T follicular helper cell (primary cell): ENCODE results near the gene TRPM8.
"Not testable (repeated sequence)": the region's sequence is repeated elsewhere in the genome, so short reads cannot be mapped to it uniquely, and the experiment has no call there.

Experiments used
- DNase-seq: peaks from one replicate; pipeline ENCODE4 v3.0.0-alpha.2; 2020; ENCODE audit warnings: low read depth

The TRPM8 gene

GRCh38 chr2:233936089-233936488, 18.9 kb downstream of the TRPM8 start:
- no peak for DNase-seq

DNA sequence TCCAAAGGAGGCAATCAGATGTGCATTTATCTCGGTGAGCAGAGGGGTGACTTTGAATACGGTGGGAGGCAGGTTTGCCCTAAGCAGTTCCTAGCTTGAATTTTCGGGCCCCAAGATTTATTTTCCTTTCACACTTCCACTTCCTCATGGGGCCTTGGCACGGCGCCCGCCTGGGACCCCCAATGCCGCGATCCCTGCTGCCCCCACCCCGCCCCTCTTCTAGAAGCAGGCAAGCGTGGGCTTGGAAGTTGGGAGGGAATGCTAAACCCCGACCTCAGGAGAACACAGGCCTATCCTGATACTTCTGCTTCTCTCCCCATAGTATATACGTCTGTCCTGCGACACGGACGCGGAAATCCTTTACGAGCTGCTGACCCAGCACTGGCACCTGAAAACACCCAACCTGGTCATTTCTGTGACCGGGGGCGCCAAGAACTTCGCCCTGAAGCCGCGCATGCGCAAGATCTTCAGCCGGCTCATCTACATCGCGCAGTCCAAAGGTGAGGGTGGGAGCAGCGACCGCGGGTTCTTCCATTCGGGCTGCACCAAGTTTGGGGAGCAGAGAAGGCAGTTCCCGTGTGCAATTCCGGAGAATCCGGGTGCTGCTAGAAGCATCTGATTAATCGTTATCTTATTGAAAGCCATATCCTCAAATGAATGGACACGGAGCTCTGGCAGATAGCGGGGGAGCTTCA, 21.6 kb downstream of the TRPM8 start:
- no peak for DNase-seq

DNA sequence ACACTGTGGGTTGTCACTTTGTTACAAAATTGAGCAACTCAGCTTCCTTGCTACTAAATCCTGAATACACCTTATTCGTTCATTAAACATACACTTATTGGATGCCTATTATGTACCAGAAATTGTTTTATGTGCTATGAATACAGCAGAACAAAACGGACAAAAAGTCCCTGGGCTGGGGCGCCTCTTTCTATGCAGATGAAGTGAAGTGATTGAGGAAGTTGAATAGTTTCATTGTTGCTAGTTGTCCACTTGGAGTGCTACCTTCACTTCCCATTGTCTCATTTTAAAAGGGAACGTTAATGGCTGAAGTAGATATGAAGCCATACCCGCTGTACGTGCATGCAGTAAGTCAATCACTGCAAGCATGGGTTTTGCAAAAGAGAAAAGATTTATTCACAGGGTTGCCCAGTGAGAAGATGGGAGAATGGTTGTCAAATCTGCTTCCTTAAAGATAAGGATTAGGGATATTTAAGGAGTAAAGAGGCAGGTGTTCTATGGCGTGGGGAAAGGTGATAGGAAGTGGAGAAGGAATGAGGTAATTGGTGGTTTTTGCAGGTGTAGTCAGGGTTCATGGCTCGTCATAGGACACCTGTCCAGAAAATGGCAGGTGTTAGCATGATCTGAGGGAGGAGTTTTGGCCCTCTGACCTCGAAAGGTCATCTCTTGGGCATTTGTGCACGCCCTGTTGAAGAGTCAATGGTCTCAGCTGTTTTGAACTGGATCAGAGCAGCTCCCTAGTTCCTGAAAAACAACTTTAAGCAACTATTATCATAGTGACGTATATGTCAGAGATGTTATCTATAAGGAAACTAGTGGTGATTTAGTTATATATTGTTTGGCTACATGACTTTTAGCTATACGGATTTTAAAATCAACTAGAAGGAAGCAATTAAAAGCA, 23.5 kb downstream of the TRPM8 start:
- no peak for DNase-seq

GRCh38 chr2:233942731-233943130, 25.6 kb downstream of the TRPM8 start:
- no peak for DNase-seq

DNA sequence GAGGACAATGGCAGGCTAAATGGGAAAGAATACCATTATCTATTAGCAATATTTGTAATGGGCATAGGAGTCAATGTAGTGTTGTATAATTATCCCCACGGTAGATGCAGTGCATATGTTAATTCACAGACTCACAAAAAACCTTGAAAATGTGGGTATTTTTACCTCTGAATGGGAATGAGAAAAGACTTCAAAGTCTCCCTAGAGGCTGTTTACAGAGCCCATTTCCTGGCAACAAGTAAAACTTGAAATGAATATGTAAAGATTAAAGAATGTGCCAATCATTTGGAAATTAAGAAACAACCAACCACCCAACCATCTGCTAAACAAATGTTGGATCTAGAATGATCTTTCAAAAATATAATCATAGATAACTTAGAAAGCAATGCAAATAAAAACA, 27.1 kb downstream of the TRPM8 start:
- DNase-seq = no peak

DNA sequence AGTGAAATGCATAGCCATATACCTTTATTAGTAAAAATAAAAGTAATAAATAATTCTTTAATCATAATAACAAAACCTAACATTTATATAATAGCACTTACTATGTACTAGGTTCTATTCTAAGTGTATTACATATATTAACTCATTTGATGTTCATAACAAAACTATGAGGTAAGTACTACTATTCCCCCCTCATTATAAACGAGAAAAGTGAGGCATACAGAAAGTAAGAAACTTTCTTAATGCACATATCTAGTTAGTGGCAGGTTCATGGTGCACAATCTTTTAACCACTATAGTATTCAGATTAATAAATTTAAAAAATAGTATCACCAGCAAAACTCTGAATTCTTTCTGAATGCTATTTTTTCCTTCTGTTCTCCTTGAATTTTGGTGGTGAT, 27.5 kb downstream of the TRPM8 start:
- no peak for DNase-seq

DNA sequence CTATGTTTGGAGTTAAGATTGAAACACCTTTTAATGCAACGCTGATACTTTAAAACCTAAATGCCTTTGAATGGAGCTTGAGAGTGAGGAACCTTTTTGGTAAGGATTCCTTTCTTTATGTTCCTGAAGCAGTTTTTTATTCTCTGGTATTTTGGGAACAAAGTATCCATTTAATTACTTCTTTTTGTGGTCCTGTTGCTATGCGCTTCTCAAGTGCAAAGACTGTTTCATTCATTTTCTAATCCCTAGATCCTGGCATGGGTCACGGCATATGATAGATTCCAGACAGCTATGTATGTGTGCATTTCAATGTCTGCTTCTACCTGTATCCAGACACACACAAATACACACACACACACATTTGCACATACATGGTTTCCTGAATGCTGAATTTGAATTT, 28.0 kb downstream of the TRPM8 start:
- DNase-seq = no peak

DNA sequence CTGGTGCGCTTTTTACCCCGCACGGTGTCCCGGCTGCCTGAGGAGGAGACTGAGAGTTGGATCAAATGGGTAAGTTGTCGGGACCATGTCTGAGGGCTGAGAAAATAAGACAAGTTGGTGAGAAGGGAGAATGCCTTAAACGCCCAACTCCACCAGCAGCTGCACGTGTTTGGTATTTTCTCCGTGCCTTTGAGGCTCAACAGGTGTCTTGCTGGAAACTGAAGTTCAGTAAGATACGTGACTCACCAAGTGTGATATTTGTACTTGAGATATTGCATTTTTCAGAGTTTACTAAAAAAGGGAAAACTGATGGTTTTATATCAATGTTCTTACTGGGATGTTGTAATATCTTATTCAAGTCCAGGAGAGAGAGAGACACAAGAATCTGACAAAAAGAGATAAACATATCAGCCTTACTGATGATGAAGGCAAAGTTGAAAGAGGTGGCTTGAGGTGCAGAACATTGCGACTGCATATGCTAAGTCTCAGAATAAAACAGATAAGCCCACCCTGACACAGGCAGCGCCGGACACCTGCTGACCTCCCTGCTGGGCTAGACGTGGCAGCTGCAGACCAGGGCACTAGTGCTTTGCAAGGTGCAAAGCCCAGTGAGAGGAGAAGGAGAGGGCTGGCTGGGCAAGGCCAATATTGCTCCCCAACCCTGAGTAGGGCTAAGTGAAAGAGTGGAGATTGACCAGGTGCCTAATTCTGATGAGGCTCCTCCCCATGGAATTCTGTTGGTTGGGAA, 33.1 kb downstream of the TRPM8 start:
- no peak for DNase-seq

DNA sequence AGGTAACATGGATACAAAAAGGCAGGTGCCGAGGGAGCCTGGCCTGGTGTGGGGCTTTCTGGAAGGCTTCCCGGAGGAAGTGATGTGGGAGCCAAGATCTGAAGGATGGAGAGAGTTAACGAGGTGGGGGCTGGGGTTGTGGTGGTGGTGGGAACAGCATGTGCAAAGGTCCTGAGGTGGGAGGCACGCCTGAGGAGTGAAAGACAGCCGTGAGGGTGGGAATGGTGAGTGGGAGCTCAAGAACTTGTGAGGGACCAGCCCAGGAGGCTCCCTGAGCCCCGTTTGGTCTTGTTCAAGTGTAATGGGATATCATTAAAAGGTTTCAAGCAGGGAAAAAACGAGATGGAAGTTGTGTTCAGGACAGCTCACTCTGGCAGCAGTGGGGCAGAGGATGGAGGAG, 35.2 kb downstream of the TRPM8 start:
- no peak for DNase-seq

GRCh38 chr2:233953087-233953801, 36.1 kb downstream of the TRPM8 start:
- DNase-seq = no peak

GRCh38 chr2:233960203-233960602, 43.0 kb downstream of the TRPM8 start:
- DNase-seq = no peak

DNA sequence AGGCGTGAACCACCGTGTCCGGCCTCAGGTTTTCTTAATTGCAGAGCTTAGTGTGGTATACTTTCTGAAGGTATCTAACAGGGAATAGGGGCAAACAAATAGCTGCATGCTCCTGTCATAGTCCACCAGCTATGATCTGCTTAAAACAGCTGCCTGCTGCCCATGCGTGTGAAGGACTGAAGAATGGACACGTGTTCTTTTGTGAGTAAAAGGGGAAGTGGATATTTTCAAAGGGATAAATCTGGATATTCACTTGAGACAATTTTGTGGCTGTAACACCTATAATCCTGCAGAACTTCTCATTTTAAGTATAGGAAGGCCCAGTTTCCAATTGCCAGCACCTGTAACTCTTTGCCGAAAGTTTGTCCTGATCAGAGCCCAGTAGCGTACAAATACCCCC, 44.7 kb downstream of the TRPM8 start:
- DNase-seq = no peak

GRCh38 chr2:233964581-233964980, 47.4 kb downstream of the TRPM8 start:
- no peak for DNase-seq

DNA sequence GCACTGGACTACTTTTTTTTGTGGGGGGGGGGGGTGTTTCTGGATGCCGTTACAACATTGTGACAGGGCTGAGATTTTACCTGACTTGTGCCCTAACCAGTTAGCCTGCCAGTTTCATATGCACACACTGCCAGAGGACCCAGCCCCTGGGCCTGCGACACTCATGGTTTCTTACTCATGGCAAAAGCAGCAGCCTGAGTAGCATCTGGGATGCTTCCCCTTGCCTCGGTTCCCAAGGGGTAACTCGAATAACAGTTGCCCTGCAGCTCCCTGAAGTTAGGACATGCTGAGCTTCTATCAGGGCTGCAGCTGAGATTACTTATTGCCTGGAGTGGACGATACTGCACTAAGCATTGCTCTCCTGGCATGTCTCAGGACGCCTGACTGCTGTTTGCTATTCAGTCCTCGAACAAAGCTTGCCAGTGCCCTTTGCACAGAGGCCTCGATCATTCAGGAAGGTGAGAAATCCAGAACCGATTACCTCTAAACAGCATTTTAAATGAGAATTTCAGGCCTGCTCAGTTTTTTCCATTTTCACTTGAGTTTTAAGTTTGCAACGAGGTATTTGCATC, 47.9 kb downstream of the TRPM8 start:
- no peak for DNase-seq

DNA sequence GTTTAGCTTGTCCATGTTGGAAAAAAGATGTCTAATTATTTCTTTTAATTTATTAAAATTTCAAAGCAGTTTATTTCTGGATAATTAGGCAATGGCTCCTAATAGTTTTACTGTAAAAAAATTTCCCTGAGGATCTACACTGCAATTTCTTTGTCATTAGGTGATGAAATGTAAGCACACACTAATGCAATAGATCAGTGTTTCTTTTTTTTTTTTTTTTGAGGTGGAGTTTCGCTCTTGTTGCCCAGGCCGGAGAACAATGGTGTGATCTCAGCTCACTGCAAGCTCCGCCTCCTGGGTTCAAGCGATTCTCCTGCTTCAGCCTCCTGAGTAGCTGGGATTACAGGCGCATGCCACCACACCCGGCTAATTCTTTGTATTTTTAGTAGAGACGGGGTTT, 48.5 kb downstream of the TRPM8 start:
- not testable (repeated sequence) for DNase-seq

- no peak for DNase-seq
Measured at GRCh38 chr2:233966388-233966787, 49.2 kb downstream of the TRPM8 start.

DNA sequence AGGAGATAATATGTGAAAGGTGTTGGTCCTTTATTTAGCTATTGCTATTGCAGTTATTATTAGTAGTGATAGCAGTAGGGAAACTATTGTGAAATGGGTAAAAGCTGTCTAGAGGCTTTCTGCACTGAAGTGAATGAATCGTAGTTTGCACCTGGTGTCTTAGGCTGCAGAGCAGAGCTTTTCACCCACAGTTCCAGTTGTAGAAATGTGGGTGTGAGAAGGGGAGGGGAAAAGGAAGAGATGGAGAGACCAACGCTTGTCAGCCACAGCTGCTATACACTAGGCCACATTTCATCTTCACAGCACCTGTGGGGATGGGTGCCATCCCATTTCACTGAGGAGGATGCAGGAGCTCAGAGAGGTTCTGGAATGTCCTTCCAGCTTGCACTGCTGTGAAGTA, 50.0 kb downstream of the TRPM8 start:
- no peak for DNase-seq

- DNase-seq = no peak
Measured at GRCh38 chr2:233968556-233968955, 51.4 kb downstream of the TRPM8 start.

GRCh38 chr2:233972460-233972859, 55.3 kb downstream of the TRPM8 start:
- DNase-seq = not testable (repeated sequence)

DNA sequence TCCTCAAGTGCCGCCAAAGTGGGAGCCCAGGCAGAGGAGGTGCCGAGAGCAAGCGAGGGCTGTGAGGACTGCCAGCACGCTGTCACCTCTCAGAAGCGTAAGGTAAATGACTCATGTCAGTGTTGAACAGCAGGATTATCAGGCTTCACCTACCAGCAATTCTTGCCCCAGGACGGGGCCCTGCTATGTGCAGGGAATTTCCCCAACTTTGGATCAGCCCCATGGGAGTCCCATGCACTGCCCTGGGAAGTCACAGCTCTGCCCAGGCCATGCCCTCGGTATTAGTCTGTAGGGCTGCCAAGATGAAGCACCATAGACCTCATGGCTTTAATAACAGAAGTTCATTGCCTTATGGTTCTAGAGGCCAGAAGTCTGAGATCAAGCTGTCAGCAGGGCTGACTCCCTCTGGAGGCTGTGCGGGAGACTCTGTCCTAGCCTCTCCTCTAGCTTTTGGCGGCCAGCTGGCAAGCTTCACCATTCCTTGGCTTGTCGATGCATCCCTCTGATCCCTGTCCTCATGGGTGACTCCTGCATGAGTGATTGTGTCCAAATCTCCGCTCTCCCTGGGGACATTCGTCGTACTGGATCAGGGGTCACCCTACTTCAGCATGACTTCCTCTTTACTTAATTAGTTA, 55.9 kb downstream of the TRPM8 start:
- no peak for DNase-seq

DNA sequence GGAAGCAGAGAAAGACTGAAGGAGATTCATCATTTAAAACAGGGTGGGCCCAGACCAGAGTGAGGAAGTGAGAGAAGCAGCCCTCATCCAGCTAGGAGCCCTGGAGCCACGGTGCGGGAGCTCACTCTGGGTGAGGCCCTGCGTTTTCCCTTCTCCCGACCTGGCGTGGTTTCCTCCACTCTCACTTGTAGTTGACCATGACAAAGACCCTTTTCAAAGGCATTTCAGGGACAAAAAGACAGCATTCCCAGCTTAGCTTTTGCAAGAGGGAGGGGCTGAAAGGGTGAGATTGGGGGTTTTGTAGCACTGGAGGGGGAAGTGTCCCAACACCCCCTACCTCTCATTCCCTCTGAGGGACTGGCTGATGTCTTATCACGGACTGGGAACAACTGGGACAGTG, 56.6 kb downstream of the TRPM8 start:
- no peak for DNase-seq
